ENCODE data around the gene PTPN1. TPM values are rescaled to one million over a fixed set of nuclear protein-coding genes. Genes with fewer than 3 reads are reported as not detected.

PTPN1 gene
- total RNA-seq, 1 experiment from 2014 or later, result 63.0 TPM

- no peaks in the 10 kb centered on the region for H3K9me3 Mint-ChIP-seq (ENCODE audit: unreplicated experiment)
- peak overlapping the region; percentile 93 for H3K27ac Mint-ChIP-seq (ENCODE audit: low read depth, unreplicated experiment)
- peaks cover 41% of the 10 kb centered on the region for H3K4me1 Mint-ChIP-seq (ENCODE audit: insufficient read depth, unreplicated experiment)
- BruUV-seq (replicated peaks), result TSS peak; percentile 88
- DNase-seq (ENCODE audit: unreplicated experiment), result peak; percentile 55
- peaks cover 10% of the 10 kb centered on the region for H3K36me3 Mint-ChIP-seq (ENCODE audit: insufficient read depth, unreplicated experiment)
- CTCF ChIA-PET, result interaction anchor here (0.5 to 5.9 kb wide), 24 partner anchors 10 to 376 kb away, joined by 3 to 35 read pairs (median 4); no protein-coding TSS in a partner anchor
- no peaks in the 10 kb centered on the region for H3K27me3 Mint-ChIP-seq (ENCODE audit: insufficient read depth, unreplicated experiment)
- peak overlapping the region; percentile 91 for H3K4me3 Mint-ChIP-seq (ENCODE audit: unreplicated experiment)
- no peak for TF ChIP-seq CTCF (IDR thresholded peaks at IDR 0.05; ENCODE audit: unreplicated experiment)
- POLR2A ChIA-PET, result interaction anchor here (0.8 to 19.9 kb wide), 34 partner anchors 11 to 405 kb away, joined by 3 to 480 read pairs (median 6); partner anchors contain the start of genes CEBPB, PEDS1 and UBE2V1
- intact Hi-C loops (cut with micrococcal nuclease), result loop anchor here (5.0 kb wide), 1 partner anchor 36 kb away; no protein-coding TSS in a partner anchor
Observed at GRCh38 chr20:50513169-50514034, 3.2 kb downstream of the PTPN1 start.

GRCh38 chr20:50514035-50514337 is 3.8 kb downstream of the PTPN1 start:
- H3K27ac Mint-ChIP-seq (ENCODE audit: low read depth, unreplicated experiment), result peak overlapping the region; percentile 93

GRCh38 chr20:50514750-50515149 is 4.6 kb downstream of the PTPN1 start:
- intact Hi-C loops (cut with micrococcal nuclease), result loop anchor here (5.0 kb wide), 1 partner anchor 37 kb away; no protein-coding TSS in a partner anchor
- BruUV-seq (replicated peaks), result no TSS peak
- DNase-seq (ENCODE audit: unreplicated experiment), result no peak
- peak overlapping the region; percentile 91 for H3K4me3 Mint-ChIP-seq (ENCODE audit: unreplicated experiment)
- no peaks in the 10 kb centered on the region for H3K27me3 Mint-ChIP-seq (ENCODE audit: insufficient read depth, unreplicated experiment)
- POLR2A ChIA-PET, result interaction anchor here (0.6 to 19.9 kb wide), 14 partner anchors 15 to 443 kb away, joined by 3 to 480 read pairs (median 6); no protein-coding TSS in a partner anchor
- TF ChIP-seq CTCF (IDR thresholded peaks at IDR 0.05; ENCODE audit: unreplicated experiment), result no peak
- no peaks in the 10 kb centered on the region for H3K9me3 Mint-ChIP-seq (ENCODE audit: unreplicated experiment)
- H3K36me3 Mint-ChIP-seq (ENCODE audit: insufficient read depth, unreplicated experiment), result peaks cover 10% of the 10 kb centered on the region
- H3K4me1 Mint-ChIP-seq (ENCODE audit: insufficient read depth, unreplicated experiment), result peaks cover 53% of the 10 kb centered on the region
- H3K27ac Mint-ChIP-seq (ENCODE audit: low read depth, unreplicated experiment), result peak overlapping the region; percentile 93
- CTCF ChIA-PET, result interaction anchor here (0.5 to 5.9 kb wide), 18 partner anchors 12 to 363 kb away, joined by 3 to 35 read pairs (median 4); no protein-coding TSS in a partner anchor

More at GRCh38 chr20:50514035-50514337, 3.8 kb downstream of the PTPN1 start:
- Mint-ChIP-seq H3K27me3 (ENCODE audit: insufficient read depth, unreplicated experiment) (no peaks in the 10 kb centered on the region), H3K4me3 (ENCODE audit: unreplicated experiment) (peak overlapping the region; percentile 91), H3K9me3 (ENCODE audit: unreplicated experiment) (no peaks in the 10 kb centered on the region), H3K4me1 (ENCODE audit: insufficient read depth, unreplicated experiment) (peaks cover 45% of the 10 kb centered on the region), H3K36me3 (ENCODE audit: insufficient read depth, unreplicated experiment) (peaks cover 10% of the 10 kb centered on the region)
- BruUV-seq (replicated peaks), result no TSS peak
- TF ChIP-seq CTCF (IDR thresholded peaks at IDR 0.05; ENCODE audit: unreplicated experiment), result no peak
- no peak for DNase-seq (ENCODE audit: unreplicated experiment)
- intact Hi-C loops (cut with micrococcal nuclease), result loop anchor here (5.0 kb wide), 1 partner anchor 37 kb away; no protein-coding TSS in a partner anchor
- ChIA-PET POLR2A (interaction anchor here (0.7 to 19.9 kb wide), 26 partner anchors 10 to 402 kb away, joined by 3 to 480 read pairs (median 8); partner anchors contain the start of genes PEDS1 and UBE2V1), CTCF (interaction anchor here (0.6 to 5.9 kb wide), 14 partner anchors 12 to 344 kb away, joined by 3 to 35 read pairs (median 4); no protein-coding TSS in a partner anchor)

Measured in MCF 10A (cell line).